Ovary (tissue), 3 donors: ENCODE measurements around the gene ZNF853.

Experiments
- CTCF ChIP-seq, 3 donors: fragments of 450-650 bp in 2 of 3; fragments of 200-600 bp in 1 of 3; IDR thresholded peaks; one replicate each; pipeline versions ENCODE4 v1.5.1 to v1.8.0; 2016 to 2022; ENCODE audit warnings: antibody characterized with exemption in 3 of 3, mild to moderate bottlenecking in 1 of 3
- POLR2A ChIP-seq: fragments of 450-650 bp; IDR thresholded peaks from one replicate; pipeline ENCODE4 v1.6.1; 2017; ENCODE audit warnings: antibody characterized with exemption, mild to moderate bottlenecking, moderate library complexity
- donor health status: DM: no; HTN: no; CAD: no.

- TF ChIP-seq POLR2A, result peak; percentile 46
- TF ChIP-seq CTCF (IDR thresholded peaks at IDR 0.05), result no peak
Observed at GRCh38 chr7:6636741-6637543, 21.5 kb downstream of the ZNF853 start, which contains the start of gene ZNF316.
